Activated naive CD8-positive, alpha-beta T cell (primary cell): ENCODE data around the gene B3GAT1.

Experiments used
- H3K27ac Mint-ChIP-seq: one replicate; pipeline ENCODE4 v1.8.0; 2021; ENCODE audit warnings: mixed read lengths
- H3K27me3 Mint-ChIP-seq: one replicate; pipeline ENCODE4 v1.8.0; 2021; ENCODE audit warnings: mixed read lengths
- H3K36me3 Mint-ChIP-seq: one replicate; pipeline ENCODE4 v1.8.0; 2021; ENCODE audit warnings: mixed read lengths
- H3K4me1 Mint-ChIP-seq: one replicate; pipeline ENCODE4 v1.8.0; 2021; ENCODE audit warnings: low read depth, mixed read lengths
- H3K4me3 Mint-ChIP-seq: one replicate; pipeline ENCODE4 v1.8.0; 2021; ENCODE audit warnings: mild to moderate bottlenecking, mixed read lengths
- H3K9me3 Mint-ChIP-seq: one replicate; pipeline ENCODE4 v1.8.0; 2021; ENCODE audit warnings: low read depth, mixed read lengths

The B3GAT1 gene

DNA sequence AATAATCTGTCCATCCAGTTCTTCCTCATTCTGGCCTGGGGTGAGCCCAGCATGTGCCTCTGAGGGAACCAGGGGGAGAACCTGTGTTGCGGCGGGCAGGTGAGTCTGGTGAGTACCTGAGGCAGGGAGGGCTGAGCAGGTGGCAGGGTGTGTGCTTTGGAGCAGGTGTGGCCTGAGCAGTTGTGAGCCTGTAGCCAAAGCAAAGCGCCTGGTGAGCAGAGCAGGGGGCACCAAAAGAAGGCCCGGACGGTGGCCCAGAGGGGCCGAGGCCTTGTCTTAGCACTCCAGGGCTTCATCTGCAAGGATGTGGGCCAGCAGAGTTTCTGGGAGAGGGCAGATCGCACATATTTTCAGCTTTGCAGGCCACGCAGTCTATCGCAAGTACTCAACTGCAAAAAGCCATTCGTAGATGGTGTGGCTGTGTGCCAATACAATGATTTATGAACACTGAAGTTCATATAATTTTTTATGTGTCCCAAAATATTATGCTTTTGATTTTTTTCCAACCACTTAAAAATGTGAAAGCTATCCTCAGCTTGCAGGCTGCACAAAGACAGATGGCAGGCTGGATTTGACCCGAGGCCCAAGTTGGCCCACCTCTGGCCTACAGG, 71.6 kb downstream of the B3GAT1 start:
- Mint-ChIP-seq H3K4me3 (no peak overlapping the region), H3K9me3 (no peaks in the 10 kb centered on the region), H3K27ac (no peak overlapping the region), H3K27me3 (no peaks in the 10 kb centered on the region), H3K36me3 (no peaks in the 10 kb centered on the region), H3K4me1 (no peaks in the 10 kb centered on the region)

DNA sequence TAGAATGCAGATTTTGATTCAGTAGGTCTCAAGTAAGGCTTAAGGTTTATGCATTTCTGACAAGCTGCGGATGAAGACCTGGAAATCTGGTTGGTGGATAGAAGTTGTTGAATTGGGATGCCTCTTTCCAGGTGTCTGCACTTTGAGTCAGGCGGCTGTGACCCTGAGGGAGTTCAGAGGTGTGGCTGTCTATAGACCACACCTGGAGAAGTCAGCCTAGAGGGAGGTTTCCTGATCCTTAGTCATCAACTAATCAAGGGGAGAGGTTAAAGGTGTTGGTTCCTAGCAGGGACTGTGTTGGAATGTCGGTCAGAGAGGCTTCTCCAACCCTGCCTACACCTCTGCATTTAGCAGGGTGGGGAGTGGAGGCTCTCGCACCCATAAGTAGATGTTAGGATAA, 72.3 kb downstream of the B3GAT1 start:
- Mint-ChIP-seq H3K27me3 (no peaks in the 10 kb centered on the region), H3K4me1 (no peaks in the 10 kb centered on the region), H3K9me3 (no peaks in the 10 kb centered on the region), H3K4me3 (no peak overlapping the region), H3K36me3 (no peaks in the 10 kb centered on the region), H3K27ac (no peak overlapping the region)

DNA sequence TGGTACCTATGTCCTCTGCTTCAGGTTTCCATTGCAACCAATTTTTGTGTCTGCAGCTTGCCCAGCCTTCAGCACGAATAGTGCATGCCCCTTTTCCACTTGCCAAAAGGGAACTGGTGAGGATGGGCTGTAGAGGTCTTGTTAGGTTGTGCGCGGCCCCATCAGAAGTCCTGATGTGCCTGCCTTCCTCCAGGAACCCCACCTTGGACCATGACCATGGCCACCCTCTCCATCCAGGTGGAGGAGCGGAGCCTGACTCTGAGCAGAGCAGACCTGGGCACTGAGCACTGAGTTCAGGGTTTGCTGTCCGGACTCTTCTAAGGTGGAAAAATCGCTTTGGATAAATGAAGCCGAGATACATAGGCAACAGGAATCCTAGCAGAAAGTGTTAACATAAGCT, 73.4 kb downstream of the B3GAT1 start:
- Mint-ChIP-seq H3K27me3 (no peaks in the 10 kb centered on the region), H3K36me3 (no peaks in the 10 kb centered on the region), H3K4me3 (no peak overlapping the region), H3K4me1 (no peaks in the 10 kb centered on the region), H3K27ac (no peak overlapping the region), H3K9me3 (no peaks in the 10 kb centered on the region)

DNA sequence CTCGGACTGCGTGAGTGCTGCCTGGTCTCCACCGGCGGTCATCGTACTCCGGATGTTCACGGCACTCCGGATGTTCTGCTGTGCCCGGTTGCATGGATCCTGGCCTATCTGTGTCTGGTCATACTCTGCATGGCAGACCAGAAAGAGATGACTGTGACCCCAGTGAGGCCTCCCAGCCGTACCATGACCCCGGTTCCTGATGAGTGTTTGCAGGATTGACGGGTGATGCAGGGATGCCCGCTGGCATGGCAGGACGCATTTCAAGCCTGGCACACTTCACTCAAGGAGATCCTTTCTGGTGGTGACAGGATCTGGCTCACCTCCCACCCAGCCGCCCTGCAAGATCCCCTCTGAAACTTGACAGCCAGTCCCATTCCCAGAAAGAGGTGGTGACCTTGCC, 74.0 kb downstream of the B3GAT1 start:
- Mint-ChIP-seq H3K4me1 (no peaks in the 10 kb centered on the region), H3K36me3 (no peaks in the 10 kb centered on the region), H3K27me3 (no peaks in the 10 kb centered on the region), H3K27ac (no peak overlapping the region), H3K4me3 (no peak overlapping the region), H3K9me3 (no peaks in the 10 kb centered on the region)

DNA sequence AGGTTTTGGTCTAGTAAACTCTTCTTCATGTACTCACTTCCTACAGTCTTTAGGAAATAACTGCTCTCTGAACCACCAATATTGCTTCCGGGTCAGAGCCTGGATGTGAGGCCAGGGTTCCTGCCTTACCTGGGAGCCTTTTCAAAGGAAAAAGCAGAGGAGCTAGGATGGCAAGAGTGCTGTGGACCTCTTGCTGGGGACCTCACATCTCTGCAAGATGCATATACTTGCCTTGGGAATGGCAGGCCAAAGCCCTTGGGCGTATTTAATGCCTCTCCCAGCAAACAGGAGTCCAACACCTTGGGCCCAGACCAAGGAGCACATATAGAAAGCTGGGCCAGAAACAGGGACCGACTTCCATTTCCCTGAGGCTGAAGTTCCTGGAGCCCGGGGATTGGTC, 75.0 kb downstream of the B3GAT1 start:
- Mint-ChIP-seq H3K9me3 (no peaks in the 10 kb centered on the region), H3K4me1 (peaks cover 6% of the 10 kb centered on the region)

DNA sequence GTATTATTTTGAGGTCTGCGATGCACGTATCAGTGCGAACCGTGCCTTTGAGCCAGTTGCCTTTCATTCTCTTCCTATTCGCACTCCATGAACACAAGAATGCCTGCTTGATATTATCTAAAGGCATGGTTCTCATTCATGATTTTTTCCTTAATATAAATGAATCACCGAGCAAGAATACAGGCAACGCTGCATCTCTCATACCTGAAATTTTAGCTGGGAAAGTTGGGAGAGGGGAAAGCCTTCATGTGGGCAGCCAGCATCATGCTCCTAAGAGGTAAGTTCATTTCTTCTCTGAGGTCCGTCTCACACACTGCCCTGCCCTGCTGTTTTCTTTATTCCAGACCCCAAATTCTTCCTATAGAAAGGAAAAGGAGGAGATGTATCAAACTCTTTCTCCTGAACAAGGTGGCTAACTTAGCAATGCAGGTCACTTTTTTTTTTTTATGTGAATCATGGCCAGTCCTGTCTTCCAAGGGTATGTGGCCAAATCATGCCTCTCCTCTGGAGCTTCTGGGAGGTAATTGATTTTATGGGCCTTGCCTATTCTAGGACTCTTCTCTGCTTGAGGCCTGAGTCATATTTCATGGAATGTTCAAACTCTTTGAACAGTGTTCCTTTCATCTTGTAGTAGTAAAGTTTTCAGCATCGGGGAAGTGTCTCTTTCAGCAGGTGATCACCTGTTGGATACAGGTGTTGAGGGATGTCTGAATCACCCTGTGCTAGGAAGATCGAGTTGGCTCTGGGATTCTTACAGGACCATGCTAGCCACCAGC, 77.1 kb downstream of the B3GAT1 start:
- Mint-ChIP-seq H3K36me3 (no peaks in the 10 kb centered on the region), H3K9me3 (no peaks in the 10 kb centered on the region), H3K27ac (no peak overlapping the region), H3K4me3 (no peak overlapping the region), H3K4me1 (peaks cover 14% of the 10 kb centered on the region), H3K27me3 (peaks cover 6% of the 10 kb centered on the region)

More for the DNA sequence above, 75.0 kb downstream of the B3GAT1 start:
- peaks cover 2% of the 10 kb centered on the region for H3K27me3 Mint-ChIP-seq
- no peaks in the 10 kb centered on the region for H3K36me3 Mint-ChIP-seq
- H3K4me3 Mint-ChIP-seq, result no peak overlapping the region
- no peak overlapping the region for H3K27ac Mint-ChIP-seq

DNA sequence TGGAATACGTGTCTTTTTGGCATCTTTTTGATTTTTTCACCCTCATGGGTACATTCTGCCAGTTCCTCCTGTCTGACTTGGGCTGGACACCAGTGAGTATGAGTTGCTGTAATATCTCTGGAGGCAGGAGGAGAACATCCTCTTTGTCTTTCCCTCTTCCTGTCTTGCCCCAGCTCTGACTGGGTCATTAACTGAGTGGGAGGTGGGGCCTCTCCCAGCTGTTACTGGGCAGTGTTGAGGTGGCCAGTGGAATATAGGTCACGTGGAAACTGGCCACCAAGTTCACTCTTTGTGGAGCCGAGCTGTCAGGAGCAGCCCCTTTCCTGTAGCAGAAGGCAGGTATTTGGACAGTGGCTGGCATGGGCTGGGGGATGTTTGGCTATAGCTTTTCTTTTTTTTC, 78.1 kb downstream of the B3GAT1 start:
- Mint-ChIP-seq H3K27me3 (peaks cover 10% of the 10 kb centered on the region), H3K9me3 (no peaks in the 10 kb centered on the region), H3K27ac (no peak overlapping the region), H3K36me3 (no peaks in the 10 kb centered on the region), H3K4me3 (peak overlapping the region; percentile 83), H3K4me1 (peaks cover 16% of the 10 kb centered on the region)

DNA sequence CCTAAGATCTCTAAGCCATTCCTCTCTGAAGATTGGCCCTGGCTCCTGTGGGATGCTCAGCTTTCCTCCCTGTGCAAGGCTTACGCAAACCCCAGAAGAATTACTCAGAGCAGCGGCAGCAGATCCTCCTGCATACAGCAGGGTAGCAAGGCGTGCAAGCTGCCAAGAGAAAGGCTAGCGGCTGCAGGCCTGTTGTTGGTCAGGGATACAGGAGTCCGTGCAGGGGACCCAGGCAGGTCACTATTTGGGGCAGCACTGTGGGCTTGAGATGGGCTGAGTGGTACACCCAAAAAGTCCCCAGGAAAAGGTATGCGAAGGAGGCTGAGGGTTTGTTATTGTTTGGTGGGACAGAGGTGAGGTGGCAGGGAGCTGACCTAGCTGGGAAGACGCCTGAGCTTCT, 78.7 kb downstream of the B3GAT1 start:
- peaks cover 10% of the 10 kb centered on the region for H3K27me3 Mint-ChIP-seq
- H3K4me1 Mint-ChIP-seq, result peaks cover 16% of the 10 kb centered on the region
- H3K4me3 Mint-ChIP-seq, result peak overlapping the region; percentile 83
- no peak overlapping the region for H3K27ac Mint-ChIP-seq
- no peaks in the 10 kb centered on the region for H3K36me3 Mint-ChIP-seq
- H3K9me3 Mint-ChIP-seq, result no peaks in the 10 kb centered on the region

DNA sequence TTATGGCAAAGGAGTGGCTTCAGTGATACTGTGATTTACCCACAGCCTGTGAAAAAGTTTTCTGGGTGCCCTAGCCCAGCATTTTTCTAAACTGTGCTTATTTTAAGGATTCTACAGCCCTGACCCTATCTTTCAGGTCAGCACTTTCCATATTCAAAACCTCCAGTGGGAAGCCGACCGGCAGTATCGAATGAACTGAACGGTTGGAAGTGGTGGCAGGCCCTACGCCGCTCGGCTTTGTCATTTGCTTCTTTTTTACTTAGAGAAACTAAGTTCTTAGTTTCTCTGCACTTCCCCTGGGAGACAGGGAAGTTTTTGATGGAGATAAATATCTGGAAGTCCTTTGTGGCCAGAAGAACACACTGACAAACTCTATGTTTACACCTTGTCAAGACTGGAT, 79.3 kb downstream of the B3GAT1 start:
- Mint-ChIP-seq H3K4me3 (peak overlapping the region; percentile 83), H3K27ac (no peak overlapping the region), H3K36me3 (no peaks in the 10 kb centered on the region), H3K4me1 (peaks cover 16% of the 10 kb centered on the region), H3K9me3 (no peaks in the 10 kb centered on the region), H3K27me3 (peaks cover 10% of the 10 kb centered on the region)

DNA sequence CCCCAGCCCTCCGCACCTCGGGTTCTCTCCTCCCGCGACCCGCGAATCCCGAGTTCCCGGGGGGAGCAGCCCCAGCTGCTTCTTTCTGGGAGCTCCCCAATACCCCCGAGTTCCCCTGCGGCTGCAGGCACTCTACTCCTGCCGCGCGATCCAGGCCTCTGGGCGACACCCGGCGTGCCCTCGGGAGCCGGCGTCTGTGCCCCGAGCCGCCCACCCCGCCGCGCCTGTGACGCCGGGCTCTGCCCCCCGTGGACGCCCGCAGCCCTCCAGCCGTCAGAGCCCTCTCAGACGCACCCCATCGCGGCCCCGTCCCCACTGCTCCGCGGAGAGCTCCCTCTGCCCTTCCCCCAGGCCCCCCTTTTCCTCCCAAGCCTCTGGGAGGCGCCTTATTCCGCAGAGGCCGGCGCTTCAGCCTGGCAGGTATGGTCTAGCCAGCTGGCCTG, 79.8 kb downstream of the B3GAT1 start:
- Mint-ChIP-seq H3K36me3 (no peaks in the 10 kb centered on the region), H3K27ac (no peak overlapping the region)

DNA sequence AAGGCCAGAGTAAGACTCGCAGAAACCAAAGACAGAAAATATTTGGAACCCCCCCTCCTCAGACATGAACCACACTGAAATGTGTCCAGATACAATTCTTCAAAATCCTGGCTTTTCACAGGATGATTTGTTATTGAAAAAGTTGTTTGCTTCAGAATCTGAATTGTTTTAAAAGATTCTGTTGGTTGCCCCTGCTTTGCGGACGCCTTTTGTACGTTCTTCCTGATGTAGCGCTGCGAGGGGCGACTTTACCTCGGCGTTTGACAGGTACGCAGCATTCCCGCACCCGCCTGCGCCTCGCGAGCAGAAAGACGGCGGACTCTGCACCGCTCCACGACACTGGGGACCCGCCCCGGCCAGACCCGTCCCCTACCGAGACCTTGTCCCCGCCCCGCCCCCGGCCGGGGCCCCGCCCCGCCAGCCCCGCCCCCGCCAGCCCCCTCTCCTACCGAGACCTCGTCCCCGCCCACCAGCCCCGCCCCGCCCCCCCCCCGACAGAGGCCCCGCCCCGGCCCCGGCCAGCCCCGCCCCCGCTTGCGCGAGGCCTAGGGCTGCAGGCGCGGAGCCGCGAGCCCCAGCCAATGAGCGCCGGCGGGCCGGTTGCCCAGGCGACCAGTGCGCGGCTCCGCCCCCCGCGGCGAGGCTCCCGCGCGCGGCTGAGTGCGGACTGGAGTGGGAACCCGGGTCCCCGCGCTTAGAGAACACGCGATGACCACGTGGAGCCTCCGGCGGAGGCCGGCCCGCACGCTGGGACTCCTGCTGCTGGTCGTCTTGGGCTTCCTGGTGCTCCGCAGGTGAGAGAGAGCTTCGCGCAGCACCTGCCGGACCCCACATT, 80.5 kb downstream of the B3GAT1 start, which contains the start of gene GLB1L2:
GLB1L2 (plus strand) TSS at position 635 of the 835 bp plus-strand sequence; CDS start at position 709, 74 bp downstream.
- Mint-ChIP-seq H3K27ac (no peak within 1 kb of the TSS), H3K36me3 (no peaks in the 10 kb centered on the region), H3K27me3 (peaks cover 10% of the 10 kb centered on the region), H3K9me3 (no peaks in the 10 kb centered on the region), H3K4me1 (peaks cover 16% of the 10 kb centered on the region), H3K4me3 (peak within 1 kb of the TSS; percentile 88)

More for the DNA sequence above, 79.8 kb downstream of the B3GAT1 start:
- no peaks in the 10 kb centered on the region for H3K9me3 Mint-ChIP-seq
- peaks cover 10% of the 10 kb centered on the region for H3K27me3 Mint-ChIP-seq
- peaks cover 16% of the 10 kb centered on the region for H3K4me1 Mint-ChIP-seq
- peak overlapping the region; percentile 83 for H3K4me3 Mint-ChIP-seq

DNA sequence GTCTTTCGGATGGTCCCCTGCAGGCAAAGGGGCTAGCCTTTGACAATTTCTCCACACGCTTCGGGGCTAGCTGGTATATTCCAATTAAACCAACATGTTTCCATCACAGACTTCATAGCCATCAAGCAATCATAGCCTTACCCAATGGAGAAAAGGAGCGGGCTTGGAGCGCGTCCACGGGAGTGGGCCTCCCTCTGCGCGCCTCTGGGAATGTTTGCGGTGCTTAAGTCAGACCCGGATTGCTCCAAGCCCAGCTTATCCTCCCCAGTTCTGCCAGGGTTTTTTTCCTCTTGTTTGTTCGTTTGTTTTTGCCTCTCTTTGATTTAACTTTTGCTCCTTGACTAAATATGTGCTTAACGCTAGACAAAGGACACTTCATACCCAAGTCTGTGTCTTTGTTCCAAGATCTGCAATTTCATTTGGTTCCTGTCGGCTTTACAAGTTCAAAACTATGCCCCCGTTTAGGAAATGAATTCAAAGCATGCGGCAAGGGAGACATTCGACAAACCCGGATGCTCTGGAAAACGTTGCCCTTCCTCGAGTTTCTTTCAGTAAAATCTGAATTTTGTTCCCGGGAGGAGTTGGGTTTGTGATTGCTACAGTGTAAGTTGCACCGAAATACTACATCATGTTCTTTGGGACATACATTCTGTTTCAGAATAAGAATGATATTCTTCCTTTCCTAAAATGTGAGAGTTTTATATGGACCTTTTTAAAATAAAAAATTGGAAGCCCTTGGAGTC, 81.3 kb downstream of the B3GAT1 start:
- H3K27ac Mint-ChIP-seq, result no peak overlapping the region

More for the DNA sequence above, 81.3 kb downstream of the B3GAT1 start:
- Mint-ChIP-seq H3K9me3 (no peaks in the 10 kb centered on the region), H3K36me3 (no peaks in the 10 kb centered on the region), H3K4me1 (peaks cover 16% of the 10 kb centered on the region), H3K27me3 (peaks cover 10% of the 10 kb centered on the region), H3K4me3 (peak overlapping the region; percentile 88)
